Measurements from ENCODE around the gene GPR4.

DNA sequence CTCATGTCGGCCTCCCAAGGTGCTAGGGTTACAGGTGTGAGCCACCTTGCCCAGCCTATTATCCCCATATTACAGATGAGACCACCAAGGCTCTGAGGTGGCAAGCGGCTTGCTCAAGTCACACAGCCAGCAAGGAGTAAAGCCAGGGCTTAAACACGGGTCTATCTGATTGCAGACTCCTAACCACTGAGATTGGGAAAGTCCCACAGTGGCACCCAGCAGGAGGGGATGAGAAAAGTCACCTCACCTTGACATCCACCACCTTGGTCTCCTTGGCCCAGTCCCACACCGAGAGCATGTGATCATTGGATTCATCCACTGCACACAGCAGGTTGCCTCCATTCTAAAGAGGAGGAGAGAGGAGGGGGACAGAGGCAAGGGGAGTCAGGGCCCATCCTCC, 27.7 kb upstream of the GPR4 start:
- TF ChIP-seq, protein P1, sequence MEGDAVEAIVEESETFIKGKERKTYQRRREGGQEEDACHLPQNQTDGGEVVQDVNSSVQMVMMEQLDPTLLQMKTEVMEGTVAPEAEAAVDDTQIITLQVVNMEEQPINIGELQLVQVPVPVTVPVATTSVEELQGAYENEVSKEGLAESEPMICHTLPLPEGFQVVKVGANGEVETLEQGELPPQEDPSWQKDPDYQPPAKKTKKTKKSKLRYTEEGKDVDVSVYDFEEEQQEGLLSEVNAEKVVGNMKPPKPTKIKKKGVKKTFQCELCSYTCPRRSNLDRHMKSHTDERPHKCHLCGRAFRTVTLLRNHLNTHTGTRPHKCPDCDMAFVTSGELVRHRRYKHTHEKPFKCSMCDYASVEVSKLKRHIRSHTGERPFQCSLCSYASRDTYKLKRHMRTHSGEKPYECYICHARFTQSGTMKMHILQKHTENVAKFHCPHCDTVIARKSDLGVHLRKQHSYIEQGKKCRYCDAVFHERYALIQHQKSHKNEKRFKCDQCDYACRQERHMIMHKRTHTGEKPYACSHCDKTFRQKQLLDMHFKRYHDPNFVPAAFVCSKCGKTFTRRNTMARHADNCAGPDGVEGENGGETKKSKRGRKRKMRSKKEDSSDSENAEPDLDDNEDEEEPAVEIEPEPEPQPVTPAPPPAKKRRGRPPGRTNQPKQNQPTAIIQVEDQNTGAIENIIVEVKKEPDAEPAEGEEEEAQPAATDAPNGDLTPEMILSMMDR (IDR thresholded peaks at IDR 0.05), result no peak
- no peak for TF ChIP-seq POLR2A (IDR thresholded peaks at IDR 0.05)

Data from thyroid gland (tissue), 4 donors.